HEK293 (cell line): ENCODE results near the gene MRPL36.

Experiments used
- GFI1B ChIP-seq: fragments of 450-650 bp; formaldehyde crosslinking; IDR thresholded peaks from 2 replicates; pipeline ENCODE4 v1.5.1; 2016; ENCODE audit warnings: missing biosample characterization, missing genetic modification characterization
- OSR2 ChIP-seq: fragments of 450-650 bp; formaldehyde crosslinking; IDR thresholded peaks from 2 replicates; pipeline ENCODE4 v1.5.1; 2016; ENCODE audit warnings: missing biosample characterization, missing genetic modification characterization
- OVOL3 ChIP-seq: fragments of 450-650 bp; formaldehyde crosslinking; IDR thresholded peaks from 2 replicates; pipeline ENCODE4 v1.5.1; 2016; ENCODE audit warnings: missing biosample characterization, missing genetic modification characterization
- SCRT1 ChIP-seq: fragments of 450-650 bp; formaldehyde crosslinking; IDR thresholded peaks from 2 replicates; pipeline ENCODE4 v1.5.1; 2016; ENCODE audit warnings: missing biosample characterization, missing genetic modification characterization, borderline replicate concordance
- TRIM28 ChIP-seq: IDR thresholded peaks from 2 replicates; pipeline ENCODE4 v1.6.1; 2011; ENCODE audit warnings: low read length, control low read depth, borderline replicate concordance
- ZNF10 ChIP-seq: fragments of 450-650 bp; formaldehyde crosslinking; IDR thresholded peaks from 2 replicates; pipeline ENCODE4 v1.5.1; 2017; ENCODE audit warnings: missing biosample characterization, missing genetic modification characterization
- ZNF121 ChIP-seq: fragments of 450-650 bp; formaldehyde crosslinking; IDR thresholded peaks from 2 replicates; pipeline ENCODE4 v1.5.1; 2016; ENCODE audit warnings: missing biosample characterization, missing genetic modification characterization
- ZNF140 ChIP-seq: fragments of 450-650 bp; formaldehyde crosslinking; IDR thresholded peaks from 2 replicates; pipeline ENCODE4 v1.5.1; 2016; ENCODE audit warnings: missing biosample characterization, missing genetic modification characterization
- ZNF18 ChIP-seq: fragments of 450-650 bp; formaldehyde crosslinking; IDR thresholded peaks from 2 replicates; pipeline ENCODE4 v1.5.1; 2016; ENCODE audit warnings: missing biosample characterization, missing genetic modification characterization
- ZNF280D ChIP-seq: fragments of 450-650 bp; formaldehyde crosslinking; IDR thresholded peaks from 2 replicates; pipeline ENCODE4 v1.5.1; 2016; ENCODE audit warnings: missing biosample characterization, missing genetic modification characterization
- ZNF302 ChIP-seq: fragments of 450-650 bp; formaldehyde crosslinking; IDR thresholded peaks from 2 replicates; pipeline ENCODE4 v1.5.1; 2016; ENCODE audit warnings: missing biosample characterization, missing genetic modification characterization, low read depth
- ZNF335 ChIP-seq: fragments of 450-650 bp; formaldehyde crosslinking; conservative IDR thresholded peaks from 2 replicates; pipeline ENCODE4 v1.5.1; 2016; ENCODE audit warnings: missing biosample characterization, missing genetic modification characterization
- ZNF341 ChIP-seq: fragments of 450-650 bp; formaldehyde crosslinking; IDR thresholded peaks from 2 replicates; pipeline ENCODE4; 2016; ENCODE audit warnings: low read depth, missing biosample characterization, missing genetic modification characterization
- ZNF362 ChIP-seq: fragments of 450-650 bp; formaldehyde crosslinking; IDR thresholded peaks from 2 replicates; pipeline ENCODE4 v1.5.1; 2016; ENCODE audit warnings: missing biosample characterization, missing genetic modification characterization
- ZNF433 ChIP-seq: fragments of 450-650 bp; formaldehyde crosslinking; IDR thresholded peaks from 2 replicates; pipeline ENCODE4 v1.5.1; 2016; ENCODE audit warnings: missing biosample characterization, missing genetic modification characterization, low read depth
- ZNF48 ChIP-seq: fragments of 450-650 bp; formaldehyde crosslinking; IDR thresholded peaks from 2 replicates; pipeline ENCODE4 v1.5.1; 2016; ENCODE audit warnings: missing biosample characterization, missing genetic modification characterization
- ZNF521 ChIP-seq: fragments of 450-650 bp; formaldehyde crosslinking; IDR thresholded peaks from 2 replicates; pipeline ENCODE4 v1.5.1; 2017; ENCODE audit warnings: missing biosample characterization, mild to moderate bottlenecking, missing genetic modification characterization
- ZNF544 ChIP-seq: fragments of 450-650 bp; formaldehyde crosslinking; IDR thresholded peaks from 2 replicates; pipeline ENCODE4 v1.5.0; 2017; ENCODE audit warnings: missing biosample characterization, missing genetic modification characterization
- ZNF596 ChIP-seq: fragments of 450-650 bp; IDR thresholded peaks from 2 replicates; pipeline ENCODE4 v1.5.0; 2018; ENCODE audit warnings: missing biosample characterization, mild to moderate bottlenecking, missing genetic modification characterization, moderate library complexity
- ZSCAN4 ChIP-seq: fragments of 450-650 bp; formaldehyde crosslinking; IDR thresholded peaks from 2 replicates; pipeline ENCODE4 v1.5.1; 2017; ENCODE audit warnings: missing biosample characterization, missing genetic modification characterization
- TF ChIP-seq, protein P1 (sequence below): fragments of 450-650 bp; formaldehyde crosslinking; IDR thresholded peaks from 2 replicates; pipeline ENCODE4 v1.5.1; 2016; ENCODE audit warnings: missing biosample characterization, missing genetic modification characterization, low read depth

MRPL36 gene

DNA sequence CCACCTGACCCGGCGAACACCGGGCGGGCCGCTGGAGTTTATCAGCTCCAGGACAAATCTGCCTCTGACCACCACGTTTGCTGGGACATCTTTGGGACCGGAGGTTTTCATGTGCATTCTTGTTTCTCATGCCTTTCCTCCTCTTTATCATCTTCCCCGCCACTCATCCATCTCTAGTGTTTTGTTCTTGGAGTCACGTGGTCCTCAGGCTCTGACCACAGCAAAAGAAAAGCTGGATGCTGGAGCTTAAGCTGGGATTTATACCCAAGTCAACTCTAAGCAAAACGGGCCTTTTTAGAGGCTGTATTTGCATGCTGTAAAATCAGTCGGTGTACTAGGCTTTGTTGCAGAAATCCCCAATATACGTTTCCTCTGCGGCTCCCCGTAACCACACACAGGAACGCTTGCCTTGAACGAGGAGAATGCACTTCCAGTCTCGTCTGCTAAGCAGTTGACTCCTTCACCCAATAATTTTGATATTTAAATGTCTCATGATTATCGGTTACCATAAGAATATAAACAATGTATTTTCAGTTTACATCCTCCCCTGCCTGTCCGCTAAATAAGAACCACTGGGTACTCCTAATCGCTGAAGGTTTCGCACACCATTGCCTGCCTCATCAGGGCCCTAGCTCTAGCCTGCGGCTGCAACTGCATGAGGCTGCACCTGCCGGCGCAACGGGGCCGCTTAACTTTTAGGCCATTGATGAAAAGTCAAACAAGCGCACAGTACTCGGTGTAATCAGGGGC, 1.0 kb upstream of the MRPL36 start (continued):
- TF ChIP-seq OSR2 (tag by site-specific recombination) (no peak), TRIM28 (no peak), ZNF341 (peak; percentile 14; the same call in 1 of the 2 replicates), SCRT1 (tag by site-specific recombination) (no peak), ZSCAN4 (tag by site-specific recombination) (no peak), ZNF335 (tag by site-specific recombination) (peak; percentile 97; the same call in 1 of the 2 replicates), OVOL3 (tag by site-specific recombination) (no peak), ZNF140 (tag by site-specific recombination) (no peak), ZNF48 (tag by site-specific recombination) (no peak), GFI1B (no peak), ZNF433 (tag by site-specific recombination) (no peak), ZNF18 (tag by site-specific recombination) (no peak), ZNF521 (no peak), ZNF10 (peak; percentile 88), ZNF121 (tag by site-specific recombination) (no peak), ZNF302 (tag by site-specific recombination) (no peak), ZNF280D (tag by site-specific recombination) (no peak), ZNF362 (tag by site-specific recombination) (no peak), ZNF544 (no peak), ZNF596 (tag by site-specific recombination) (no peak)
- TF ChIP-seq, protein P1, sequence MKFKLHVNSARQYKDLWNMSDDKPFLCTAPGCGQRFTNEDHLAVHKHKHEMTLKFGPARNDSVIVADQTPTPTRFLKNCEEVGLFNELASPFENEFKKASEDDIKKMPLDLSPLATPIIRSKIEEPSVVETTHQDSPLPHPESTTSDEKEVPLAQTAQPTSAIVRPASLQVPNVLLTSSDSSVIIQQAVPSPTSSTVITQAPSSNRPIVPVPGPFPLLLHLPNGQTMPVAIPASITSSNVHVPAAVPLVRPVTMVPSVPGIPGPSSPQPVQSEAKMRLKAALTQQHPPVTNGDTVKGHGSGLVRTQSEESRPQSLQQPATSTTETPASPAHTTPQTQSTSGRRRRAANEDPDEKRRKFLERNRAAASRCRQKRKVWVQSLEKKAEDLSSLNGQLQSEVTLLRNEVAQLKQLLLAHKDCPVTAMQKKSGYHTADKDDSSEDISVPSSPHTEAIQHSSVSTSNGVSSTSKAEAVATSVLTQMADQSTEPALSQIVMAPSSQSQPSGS (tag by site-specific recombination): no peak
